ENCODE measurements around the gene IFT74.

GRCh38 chr9:27107241-27107640, 151.0 kb downstream of the IFT74 start:
- TF ChIP-seq CTCF (IDR thresholded peaks at IDR 0.05) (no peak), POLR2A (IDR thresholded peaks at IDR 0.05) (no peak)
